HepG2 (cell line): ENCODE measurements around the gene BRD1. TPM values are rescaled to one million over a fixed set of nuclear protein-coding genes. Genes with fewer than 3 reads are reported as not detected.

Experiments
- ATF7 ChIP-seq, 2 experiments: fragments of 450-650 bp in 1 of 2; sonication (generic) in 1 of 2; formaldehyde crosslinking in 1 of 2; IDR thresholded peaks; 2 replicates each; pipeline versions ENCODE4 v1.4.0 to v1.6.1; 2016 to 2020; ENCODE audit warnings: antibody characterized with exemption in 1 of 2, mild to moderate bottlenecking in 1 of 2, missing genetic modification reagents in 1 of 2
- ISX ChIP-seq: sonication (generic); formaldehyde crosslinking; conservative IDR thresholded peaks from 2 replicates; pipeline ENCODE4 v1.5.0; 2020; ENCODE audit warnings: missing genetic modification reagents
- SMAD3 ChIP-seq: sonication (generic); formaldehyde crosslinking; IDR thresholded peaks from 2 replicates; pipeline ENCODE4 v1.4.0; 2020; ENCODE audit warnings: missing genetic modification reagents
- SMARCE1 ChIP-seq: fragments of 450-650 bp; IDR thresholded peaks from 2 replicates; pipeline ENCODE4 v1.6.1; 2017; ENCODE audit warnings: borderline replicate concordance
- YEATS4 ChIP-seq: sonication (generic); formaldehyde crosslinking; IDR thresholded peaks from 2 replicates; pipeline ENCODE4 v1.4.0; 2020; ENCODE audit warnings: missing genetic modification reagents, borderline replicate concordance
- ZMYM2 ChIP-seq: sonication (generic); formaldehyde crosslinking; IDR thresholded peaks from 2 replicates; pipeline ENCODE4 v1.8.0; 2022; ENCODE audit warnings: mild to moderate bottlenecking, missing genetic modification reagents
- ZNF33B ChIP-seq: sonication (generic); formaldehyde crosslinking; IDR thresholded peaks from 2 replicates; pipeline ENCODE4 v1.5.1; 2020; ENCODE audit warnings: mild to moderate bottlenecking, missing genetic modification reagents
- ZNF431 ChIP-seq: sonication (generic); formaldehyde crosslinking; IDR thresholded peaks from 2 replicates; pipeline ENCODE4 v1.9.0; 2022; ENCODE audit warnings: missing genetic modification reagents, low read depth, mild to moderate bottlenecking, borderline replicate concordance
- ZNF451 ChIP-seq: sonication (generic); formaldehyde crosslinking; IDR thresholded peaks from 2 replicates; pipeline ENCODE4 v1.5.0; 2020; ENCODE audit warnings: mild to moderate bottlenecking, missing genetic modification reagents
- ZNF460 ChIP-seq: sonication (generic); formaldehyde crosslinking; IDR thresholded peaks from 2 replicates; pipeline ENCODE4 v1.5.1; 2020; ENCODE audit warnings: missing genetic modification reagents, mild to moderate bottlenecking, borderline replicate concordance
- ZNF484 ChIP-seq: sonication (generic); formaldehyde crosslinking; IDR thresholded peaks from 2 replicates; pipeline ENCODE4 v1.5.1; 2020; ENCODE audit warnings: mild to moderate bottlenecking, low read depth, missing genetic modification reagents, borderline replicate concordance
- ZNF563 ChIP-seq: sonication (generic); formaldehyde crosslinking; IDR thresholded peaks from 2 replicates; pipeline ENCODE4 v1.8.0; 2022; ENCODE audit warnings: mild to moderate bottlenecking, moderate library complexity, missing genetic modification reagents
- ZNF816 ChIP-seq: sonication (generic); formaldehyde crosslinking; IDR thresholded peaks from 2 replicates; pipeline ENCODE4 v1.8.0; 2022; ENCODE audit warnings: missing genetic modification reagents, mild to moderate bottlenecking, borderline replicate concordance
- polyA plus RNA-seq, 8 experiments: library from polyadenylated mRNA; depleted of rRNA in 3 of 8; stranded (reverse) in 7 of 8; unstranded in 1 of 8; fragments of >200 nt; fragmentation: Illumina TruSeq in 4 of 8; extraction: Trizol in 4 of 8; gene quantifications; 2 replicates each; pipeline versions ENCODE4 v1.2.1 to v1.2.3, GENCODE V29; 2011 to 2016; ENCODE audit warnings: low read depth in 4 of 8, missing spikeins in 1 of 8, mixed read lengths in 1 of 8; ENCODE audit not compliant: insufficient read depth in 1 of 8
- total RNA-seq, 5 experiments: library from RNA; depleted of rRNA; stranded (reverse); fragments of >200 nt; fragmentation: Illumina TruSeq; extraction: Trizol; gene quantifications; 2 replicates each; pipeline ENCODE4 v1.2.3, GENCODE V29; 2016; ENCODE audit warnings: low read depth in 1 of 5
- TF ChIP-seq, protein P1 (sequence below): sonication (generic); formaldehyde crosslinking; IDR thresholded peaks from 2 replicates; pipeline ENCODE4 v1.4.0; 2020; ENCODE audit warnings: low read depth, mild to moderate bottlenecking, missing genetic modification reagents
- TF ChIP-seq, protein P2 (sequence below): sonication (generic); formaldehyde crosslinking; IDR thresholded peaks from 2 replicates; pipeline ENCODE4 v1.8.0; 2022; ENCODE audit warnings: mild to moderate bottlenecking, missing genetic modification reagents, borderline replicate concordance
- TF ChIP-seq, protein P3 (sequence below): sonication (generic); formaldehyde crosslinking; IDR thresholded peaks from 2 replicates; pipeline ENCODE4 v1.4.0; 2020; ENCODE audit warnings: mild to moderate bottlenecking, missing genetic modification reagents
- TF ChIP-seq, protein P4 (sequence below): sonication (generic); formaldehyde crosslinking; IDR thresholded peaks from 2 replicates; pipeline ENCODE4 v1.4.0; 2020; ENCODE audit warnings: missing genetic modification reagents

The BRD1 gene
- total and polyA plus RNA-seq, 2 of the 13 experiments (the other 11 are each of a cell fraction or from before 2014, with no cell fraction given) = 5.1 to 12.0 TPM

DNA sequence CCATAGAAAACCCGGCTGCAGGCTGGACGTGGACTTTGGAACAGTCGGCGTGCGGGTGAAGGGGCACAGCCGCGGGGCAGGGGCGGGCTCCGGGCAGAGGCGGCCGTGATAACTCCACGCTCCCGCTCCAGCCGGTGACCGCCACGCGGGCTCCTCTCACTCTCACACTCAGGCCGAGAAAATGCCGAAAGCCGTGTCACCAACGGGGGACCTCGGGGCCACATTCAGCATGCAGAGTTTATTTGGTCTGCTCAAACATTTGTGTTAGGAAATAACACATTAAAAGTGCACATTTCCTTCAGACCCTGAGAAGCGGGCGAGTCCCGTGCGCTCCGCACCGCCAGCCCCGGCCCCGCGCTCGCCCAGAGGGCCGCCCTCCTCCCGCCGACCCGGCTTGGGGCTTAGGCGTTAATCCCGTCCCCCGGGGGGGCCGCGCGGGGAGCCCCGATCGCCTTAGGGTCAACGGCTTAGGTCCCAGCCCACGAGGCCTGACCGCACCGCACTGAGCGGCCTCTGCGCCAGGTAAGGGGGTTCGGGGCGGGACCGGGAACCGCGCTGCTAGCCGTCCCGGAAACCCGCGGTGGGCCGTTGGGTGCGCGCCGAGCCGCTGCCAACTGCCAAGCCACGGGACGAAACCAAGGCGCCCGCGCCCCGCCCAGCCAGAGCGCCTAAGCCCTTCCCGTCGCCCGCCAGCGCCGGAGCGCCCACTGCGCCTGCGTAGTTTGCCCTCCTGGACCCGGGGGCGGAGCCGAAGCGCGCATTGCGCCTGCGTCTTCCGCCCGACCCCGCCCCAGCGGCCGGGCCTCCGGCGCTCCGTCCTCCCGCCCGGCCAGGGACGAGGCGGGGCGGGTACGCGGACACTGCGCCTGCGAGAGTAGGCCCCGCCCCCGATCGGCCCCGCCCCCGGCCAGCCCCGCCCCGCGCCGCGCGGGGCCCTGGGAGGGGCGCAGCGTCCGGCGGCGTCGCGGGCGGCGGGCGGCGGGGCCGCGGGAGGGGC lies 25.5 kb upstream of the BRD1 start, which contains the start of gene ZBED4 (continued):
- TF ChIP-seq ZNF460 (CRISPR knock-in tag) = 0 out of 2 replicates have a peak, but pooled peaks have one; percentile 49
- TF ChIP-seq, protein P1, sequence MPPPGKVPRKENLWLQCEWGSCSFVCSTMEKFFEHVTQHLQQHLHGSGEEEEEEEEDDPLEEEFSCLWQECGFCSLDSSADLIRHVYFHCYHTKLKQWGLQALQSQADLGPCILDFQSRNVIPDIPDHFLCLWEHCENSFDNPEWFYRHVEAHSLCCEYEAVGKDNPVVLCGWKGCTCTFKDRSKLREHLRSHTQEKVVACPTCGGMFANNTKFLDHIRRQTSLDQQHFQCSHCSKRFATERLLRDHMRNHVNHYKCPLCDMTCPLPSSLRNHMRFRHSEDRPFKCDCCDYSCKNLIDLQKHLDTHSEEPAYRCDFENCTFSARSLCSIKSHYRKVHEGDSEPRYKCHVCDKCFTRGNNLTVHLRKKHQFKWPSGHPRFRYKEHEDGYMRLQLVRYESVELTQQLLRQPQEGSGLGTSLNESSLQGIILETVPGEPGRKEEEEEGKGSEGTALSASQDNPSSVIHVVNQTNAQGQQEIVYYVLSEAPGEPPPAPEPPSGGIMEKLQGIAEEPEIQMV (CRISPR knock-in tag) = 0 out of 2 replicates have a peak, but pooled peaks have one; percentile 27
- TF ChIP-seq, protein P2, sequence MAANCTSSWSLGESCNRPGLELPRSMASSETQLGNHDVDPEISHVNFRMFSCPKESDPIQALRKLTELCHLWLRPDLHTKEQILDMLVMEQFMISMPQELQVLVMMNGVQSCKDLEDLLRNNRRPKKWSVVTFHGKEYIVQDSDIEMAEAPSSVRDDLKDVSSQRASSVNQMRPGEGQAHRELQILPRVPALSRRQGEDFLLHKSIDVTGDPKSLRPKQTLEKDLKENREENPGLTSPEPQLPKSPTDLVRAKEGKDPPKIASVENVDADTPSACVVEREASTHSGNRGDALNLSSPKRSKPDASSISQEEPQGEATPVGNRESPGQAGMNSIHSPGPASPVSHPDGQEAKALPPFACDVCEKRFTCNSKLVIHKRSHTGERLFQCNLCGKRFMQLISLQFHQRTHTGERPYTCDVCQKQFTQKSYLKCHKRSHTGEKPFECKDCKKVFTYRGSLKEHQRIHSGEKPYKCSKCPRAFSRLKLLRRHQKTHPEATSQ (CRISPR knock-in tag) = no peak; the same call in 1 of the 2 replicates
- TF ChIP-seq YEATS4 (CRISPR knock-in tag) = peak; percentile 90
- TF ChIP-seq ZNF563 (CRISPR knock-in tag) = peak; percentile 93
- TF ChIP-seq ISX = no peak
- no peak for TF ChIP-seq SMAD3 (CRISPR knock-in tag)
- no peak for TF ChIP-seq ATF7 (IDR thresholded peaks at IDR 0.05)
- TF ChIP-seq ATF7 (CRISPR knock-in tag; IDR thresholded peaks at IDR 0.05) = 0 out of 2 replicates have a peak, but pooled peaks have one; percentile 46
- peak; percentile 65 for TF ChIP-seq ZMYM2 (CRISPR knock-in tag)
- TF ChIP-seq SMARCE1 = no peak
- TF ChIP-seq ZNF816 = peak; percentile 96
- no peak for TF ChIP-seq ZNF33B
- TF ChIP-seq ZNF451 = peak; percentile 70; the same call in 1 of the 2 replicates
- TF ChIP-seq, protein P3, sequence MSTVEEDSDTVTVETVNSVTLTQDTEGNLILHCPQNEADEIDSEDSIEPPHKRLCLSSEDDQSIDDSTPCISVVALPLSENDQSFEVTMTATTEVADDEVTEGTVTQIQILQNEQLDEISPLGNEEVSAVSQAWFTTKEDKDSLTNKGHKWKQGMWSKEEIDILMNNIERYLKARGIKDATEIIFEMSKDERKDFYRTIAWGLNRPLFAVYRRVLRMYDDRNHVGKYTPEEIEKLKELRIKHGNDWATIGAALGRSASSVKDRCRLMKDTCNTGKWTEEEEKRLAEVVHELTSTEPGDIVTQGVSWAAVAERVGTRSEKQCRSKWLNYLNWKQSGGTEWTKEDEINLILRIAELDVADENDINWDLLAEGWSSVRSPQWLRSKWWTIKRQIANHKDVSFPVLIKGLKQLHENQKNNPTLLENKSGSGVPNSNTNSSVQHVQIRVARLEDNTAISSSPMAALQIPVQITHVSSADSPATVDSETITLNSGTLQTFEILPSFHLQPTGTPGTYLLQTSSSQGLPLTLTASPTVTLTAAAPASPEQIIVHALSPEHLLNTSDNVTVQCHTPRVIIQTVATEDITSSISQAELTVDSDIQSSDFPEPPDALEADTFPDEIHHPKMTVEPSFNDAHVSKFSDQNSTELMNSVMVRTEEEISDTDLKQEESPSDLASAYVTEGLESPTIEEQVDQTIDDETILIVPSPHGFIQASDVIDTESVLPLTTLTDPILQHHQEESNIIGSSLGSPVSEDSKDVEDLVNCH (CRISPR knock-in tag) = no peak
- 0 out of 2 replicates have a peak, but pooled peaks have one; percentile 21 for TF ChIP-seq ZNF484 (CRISPR knock-in tag)
- TF ChIP-seq, protein P4, sequence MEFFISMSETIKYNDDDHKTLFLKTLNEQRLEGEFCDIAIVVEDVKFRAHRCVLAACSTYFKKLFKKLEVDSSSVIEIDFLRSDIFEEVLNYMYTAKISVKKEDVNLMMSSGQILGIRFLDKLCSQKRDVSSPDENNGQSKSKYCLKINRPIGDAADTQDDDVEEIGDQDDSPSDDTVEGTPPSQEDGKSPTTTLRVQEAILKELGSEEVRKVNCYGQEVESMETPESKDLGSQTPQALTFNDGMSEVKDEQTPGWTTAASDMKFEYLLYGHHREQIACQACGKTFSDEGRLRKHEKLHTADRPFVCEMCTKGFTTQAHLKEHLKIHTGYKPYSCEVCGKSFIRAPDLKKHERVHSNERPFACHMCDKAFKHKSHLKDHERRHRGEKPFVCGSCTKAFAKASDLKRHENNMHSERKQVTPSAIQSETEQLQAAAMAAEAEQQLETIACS (CRISPR knock-in tag) = peak; percentile 51
- peak; percentile 82 for TF ChIP-seq ZNF431 (CRISPR knock-in tag)
